Stimulated activated CD8-positive, alpha-beta memory T cell treated with anti-CD3 and anti-CD28 coated beads, Interleukin-2, amount 100 ng/mL, for 1 hour (primary cell): ENCODE measurements around the gene UFC1.

Source experiments
- DNase-seq, 2 donors: peaks; one replicate each; pipeline ENCODE4 v3.0.0-alpha.2; 2020; ENCODE audit warnings: low read depth in 2 of 2

UFC1 gene

DNA sequence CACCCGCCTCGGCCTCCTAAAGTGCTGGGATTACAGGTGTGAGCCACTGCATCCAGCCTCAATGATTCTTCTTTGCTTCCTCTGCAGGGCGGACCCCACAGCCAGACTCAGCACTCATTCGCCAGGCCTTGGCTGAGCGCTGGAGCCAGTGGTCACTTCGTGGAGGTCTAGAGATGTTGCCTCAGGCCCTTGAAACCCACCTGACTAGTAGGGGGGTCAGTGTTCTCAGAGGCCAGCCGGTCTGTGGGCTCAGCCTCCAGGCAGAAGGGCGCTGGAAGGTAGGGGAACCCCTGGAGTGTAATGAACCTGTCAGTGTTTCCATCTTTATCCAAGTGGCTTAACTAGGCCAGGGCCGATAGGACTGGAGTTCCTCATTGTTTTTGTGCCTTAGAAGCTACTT is 15.1 kb downstream of the UFC1 start:
- DNase-seq: no peak

DNA sequence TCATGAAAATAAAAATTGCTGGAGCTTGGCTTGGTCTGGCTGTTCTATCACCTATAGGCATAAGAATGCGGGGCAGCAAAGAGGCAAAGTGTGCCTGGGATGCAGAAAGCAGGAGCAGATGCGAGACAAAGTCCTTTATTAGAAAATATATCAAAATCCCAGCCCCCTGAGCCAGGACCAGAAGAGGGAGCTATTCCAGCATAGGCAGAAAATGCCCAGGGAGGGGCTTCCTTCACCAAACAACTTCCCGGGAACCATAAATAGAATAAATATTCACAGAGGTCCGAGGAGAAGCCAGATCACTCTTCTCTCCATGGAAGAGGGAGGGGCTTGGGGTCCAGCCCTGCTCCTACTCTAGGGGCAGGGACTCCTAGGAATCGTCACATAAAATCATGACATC is 17.4 kb downstream of the UFC1 start:
- no peak for DNase-seq

DNA sequence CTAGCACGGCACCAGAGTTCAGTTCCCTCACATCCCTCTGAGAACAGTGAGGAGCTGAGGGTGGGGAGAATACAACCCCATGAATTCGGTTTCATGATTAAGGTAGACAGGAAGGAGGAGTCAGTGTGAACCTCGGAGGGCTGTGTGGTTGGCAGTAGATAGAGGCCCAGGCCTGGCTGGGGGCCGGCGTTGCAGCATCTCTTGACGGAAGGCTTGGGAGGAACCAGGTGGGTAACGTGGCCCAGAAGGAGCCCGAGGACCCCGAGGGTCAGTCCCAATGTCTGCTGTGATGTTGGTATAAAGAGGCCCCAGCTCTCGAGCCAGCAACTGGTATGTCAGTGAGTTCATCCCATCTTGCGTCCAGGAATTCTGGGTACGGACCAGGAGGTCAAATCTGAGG is 17.9 kb downstream of the UFC1 start:
- DNase-seq: no peak

DNA sequence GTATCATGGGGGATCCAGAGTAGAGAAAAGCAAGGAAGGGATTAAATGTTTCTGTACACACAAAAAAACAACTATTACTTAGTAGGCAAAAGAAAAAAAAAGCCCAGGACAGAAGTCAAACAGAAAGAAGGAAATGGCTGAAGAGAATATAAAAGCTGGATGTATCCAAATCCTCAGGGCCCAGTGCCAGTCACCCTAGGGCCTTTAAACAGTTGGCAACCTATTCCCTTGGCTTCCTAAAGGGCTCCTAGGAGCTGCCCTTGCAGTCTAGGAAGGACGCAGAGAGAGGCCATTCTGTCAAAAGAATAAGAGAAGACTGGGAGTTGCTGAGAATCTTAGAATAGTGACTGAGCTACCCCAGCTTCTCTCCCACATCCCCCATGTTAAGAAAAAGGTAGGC is 18.6 kb downstream of the UFC1 start:
- DNase-seq: no peak

DNA sequence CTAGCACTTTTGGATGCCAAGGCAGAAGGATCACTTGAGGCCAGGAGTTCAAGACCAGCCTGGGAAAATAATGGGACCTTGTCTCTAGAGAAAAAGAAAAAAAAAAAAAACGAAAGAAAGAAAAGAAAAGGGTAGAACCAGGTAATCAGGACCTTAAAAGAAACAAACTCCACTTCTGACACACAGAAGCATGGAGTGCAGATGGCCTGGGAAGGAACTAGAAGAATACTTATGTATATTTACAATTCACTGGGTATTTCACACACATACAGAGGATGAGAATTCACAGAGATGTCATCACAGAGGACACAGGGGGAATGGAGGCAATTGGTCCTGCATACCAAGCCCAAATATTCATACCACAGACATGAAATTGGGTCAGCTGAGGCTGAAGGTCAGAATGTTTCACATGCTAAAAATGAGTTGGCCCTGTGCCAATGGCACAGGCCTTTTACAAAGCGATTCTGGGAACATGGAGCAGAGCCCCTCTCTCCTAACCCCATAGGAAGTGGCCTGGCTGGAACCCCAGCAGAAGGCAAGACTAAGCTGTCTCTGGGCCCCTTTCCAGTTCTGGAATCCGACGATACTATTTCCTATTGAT is 19.1 kb downstream of the UFC1 start:
- DNase-seq: no peak

DNA sequence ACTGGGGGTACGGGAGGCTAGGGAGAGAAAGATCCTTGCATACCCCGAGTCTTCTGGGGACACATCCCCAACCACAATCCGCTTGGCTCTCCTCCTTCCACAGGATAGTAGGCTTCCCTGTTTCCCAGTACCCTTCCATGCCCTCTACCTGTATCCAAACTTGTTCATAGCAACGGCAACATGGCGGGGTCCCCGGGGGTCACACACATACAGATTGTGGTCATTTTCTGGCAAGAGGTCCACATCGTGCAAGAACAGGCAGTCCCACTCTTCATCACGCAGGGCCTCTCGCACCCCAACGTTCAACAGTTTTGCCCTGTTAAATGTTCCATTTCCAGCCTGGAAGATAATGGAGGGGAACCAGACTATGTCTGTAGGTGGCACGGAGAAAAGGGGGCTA is 19.9 kb downstream of the UFC1 start:
- DNase-seq: no peak

DNA sequence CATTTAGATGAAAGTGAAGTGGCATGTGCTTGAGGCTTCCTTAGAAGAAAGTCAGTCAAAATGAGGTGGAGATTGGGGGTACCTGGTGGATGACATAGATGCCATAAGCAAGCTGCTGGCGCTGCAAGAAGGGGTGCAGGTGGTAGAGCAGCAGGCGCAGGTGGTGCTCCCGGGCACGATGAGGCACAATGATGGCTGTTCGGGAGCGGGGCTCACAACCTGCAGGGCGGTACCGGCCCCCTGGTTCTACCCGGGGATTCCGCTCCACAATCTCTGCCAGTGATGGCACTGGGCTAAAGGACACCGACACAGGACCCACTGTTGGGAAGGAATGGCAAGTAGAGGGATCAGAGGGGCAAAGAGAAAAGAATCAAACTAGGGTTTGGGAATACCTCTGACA is 21.1 kb downstream of the UFC1 start:
- DNase-seq: no peak

DNA sequence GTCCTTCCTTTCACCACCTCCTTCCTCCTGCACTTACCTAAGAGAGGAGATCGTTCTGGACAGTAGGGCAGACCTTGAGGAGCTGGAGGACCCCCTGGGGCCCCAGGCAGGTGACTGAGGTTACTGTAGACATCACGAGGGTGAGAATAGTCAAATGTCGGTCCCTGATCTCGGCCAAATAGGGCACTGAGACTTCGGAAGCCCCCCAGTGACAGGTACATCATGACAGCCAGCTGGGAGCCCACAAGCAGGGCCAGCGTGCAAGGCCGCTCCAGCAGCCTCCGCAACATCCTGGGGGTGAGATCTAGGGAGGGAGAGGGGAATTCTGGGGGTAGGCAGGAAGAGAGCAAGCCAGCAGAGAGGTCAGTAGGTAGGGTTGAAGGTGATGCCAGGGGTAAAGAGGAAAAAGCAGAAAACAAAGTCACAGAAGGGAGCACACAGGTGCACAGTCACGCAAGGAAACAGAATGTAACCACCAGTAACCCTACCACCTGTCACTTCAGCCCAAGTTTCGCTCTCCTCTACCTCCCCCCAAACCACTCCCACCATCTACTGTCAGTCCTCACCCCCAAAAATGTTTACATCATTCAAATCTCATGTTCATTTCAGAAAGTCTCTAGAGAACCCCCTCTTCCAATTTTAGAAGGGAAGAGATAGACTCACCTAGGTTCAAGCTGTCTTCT is 22.1 kb downstream of the UFC1 start:
- DNase-seq: no peak

DNA sequence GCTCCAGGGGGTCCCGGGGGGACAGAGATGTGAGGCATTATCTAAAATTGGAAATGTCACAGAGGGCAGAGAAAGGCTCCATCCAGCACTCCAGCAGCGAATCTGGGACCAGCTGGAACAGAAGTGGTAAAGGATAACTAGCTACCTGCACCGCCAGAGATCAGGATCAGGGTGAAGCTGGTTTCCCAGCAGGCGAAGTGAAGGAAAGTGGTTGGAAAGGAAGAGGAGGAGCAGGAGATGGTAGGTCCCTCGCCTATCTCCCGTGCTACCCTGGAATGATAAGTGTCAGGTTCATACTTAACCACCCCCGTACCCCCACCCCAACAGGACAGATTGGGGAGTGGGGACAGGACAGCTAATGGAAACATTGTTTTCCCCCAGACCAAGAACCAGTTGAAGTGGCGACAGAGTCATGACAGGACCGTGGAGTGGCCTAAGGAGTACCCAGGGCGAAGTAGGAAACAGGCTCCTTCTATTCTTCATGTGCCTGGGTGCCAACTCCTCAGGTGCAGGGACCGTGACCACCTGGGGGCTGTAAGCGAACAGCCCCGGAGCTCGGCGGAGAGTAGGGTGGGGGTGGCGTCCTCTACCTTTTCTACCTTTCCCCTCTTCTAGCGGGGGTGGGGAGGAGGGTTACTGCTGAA is 22.8 kb downstream of the UFC1 start:
- DNase-seq: no peak

DNA sequence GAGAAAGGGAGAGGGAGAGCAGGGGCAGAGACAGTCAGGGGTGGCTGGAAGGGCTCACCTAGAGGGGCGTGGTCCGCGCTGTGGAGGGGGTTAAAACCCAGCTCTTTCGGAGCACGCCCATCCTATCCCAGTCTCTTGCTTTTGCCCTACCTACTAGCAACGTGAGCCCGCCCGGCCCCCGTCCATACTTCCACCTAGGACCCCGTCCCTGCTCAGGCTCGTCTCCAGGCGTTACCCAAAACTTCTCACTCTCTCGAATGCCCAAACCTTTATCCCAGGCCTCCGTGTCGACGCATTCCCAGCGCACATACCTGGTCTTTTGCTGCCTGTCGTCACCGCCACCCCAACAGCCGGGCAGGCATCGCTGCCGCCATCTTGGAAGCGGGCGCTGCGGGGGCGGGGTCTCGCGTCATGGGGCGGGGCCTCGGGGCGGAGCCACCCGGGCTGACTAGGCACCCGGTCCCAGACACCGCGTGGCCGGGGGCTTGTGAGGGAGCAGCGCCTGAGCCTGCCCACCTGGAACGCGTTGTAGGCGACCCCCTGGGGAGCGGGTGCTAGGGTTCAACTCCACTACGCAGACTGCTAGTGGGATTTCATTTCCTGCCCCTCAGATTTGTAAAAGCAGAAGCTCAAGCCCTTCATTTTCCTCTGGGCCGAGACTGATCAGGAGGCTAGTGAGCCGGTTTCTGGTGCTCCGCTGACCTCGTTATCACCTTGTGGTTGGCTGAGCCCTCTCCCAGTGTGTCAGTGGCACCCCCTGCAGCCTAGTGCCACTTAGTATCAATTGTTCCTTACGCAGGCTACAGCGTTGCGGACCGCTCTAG is 23.5 kb downstream of the UFC1 start, which contains the start of gene B4GALT3:
TSS of gene B4GALT3 (minus strand) at position 396 of the 824 bp plus-strand sequence. CDS start 1,447 bp downstream, outside the sequence.
- peak; percentile 90 to 92 for DNase-seq

DNA sequence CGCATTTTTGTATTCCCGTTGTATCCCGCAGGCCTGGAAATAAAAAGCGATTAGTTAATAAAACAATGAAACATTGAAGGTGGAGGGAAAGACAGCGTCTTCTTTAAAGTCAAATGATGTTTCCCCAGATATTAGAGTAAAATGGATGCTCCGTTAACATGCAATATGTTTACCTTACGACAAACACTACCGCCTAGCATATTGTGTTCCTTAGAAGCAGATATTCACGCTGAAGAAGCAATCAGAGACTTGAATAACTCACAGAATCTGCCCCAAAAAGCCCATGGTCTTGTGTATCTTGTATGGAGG is 24.1 kb downstream of the UFC1 start:
- DNase-seq: no peak

DNA sequence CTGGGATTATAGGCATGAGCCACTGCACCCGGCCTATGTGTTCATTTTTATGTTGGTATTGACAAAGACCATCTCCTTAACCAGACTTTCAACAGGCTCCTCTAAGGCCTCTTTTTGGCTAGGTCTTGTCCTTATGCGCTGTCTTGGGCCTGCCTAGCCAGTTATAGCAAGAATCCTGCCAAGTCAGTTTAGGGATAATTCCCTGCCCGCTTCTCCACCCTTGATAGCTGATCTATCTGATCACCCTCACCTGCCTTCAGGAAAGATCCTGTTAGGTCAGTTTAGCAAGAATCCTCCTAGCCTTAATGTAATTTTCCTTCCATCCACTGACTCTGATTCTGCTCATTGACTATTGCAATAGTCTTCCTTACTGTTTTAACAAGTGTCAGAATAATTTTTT is 25.9 kb downstream of the UFC1 start:
- no peak for DNase-seq

DNA sequence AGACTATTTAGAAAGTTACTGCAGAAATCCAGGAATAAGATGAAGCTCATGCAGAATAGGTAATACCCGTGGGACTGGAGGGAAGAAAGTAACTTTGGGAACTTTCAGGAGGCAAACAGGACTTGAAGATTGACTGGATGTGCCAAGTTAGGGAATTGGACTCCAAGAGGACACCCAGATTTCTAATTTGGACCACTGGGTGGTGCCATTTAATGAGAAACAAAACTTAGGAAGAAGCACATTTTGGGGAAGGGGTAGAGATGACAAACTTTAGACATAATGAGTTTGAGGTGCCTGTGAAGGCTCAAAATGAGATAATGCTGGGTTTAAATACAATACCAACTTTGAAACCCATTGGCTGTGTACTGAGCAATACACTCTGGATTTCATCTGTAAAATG is 26.9 kb downstream of the UFC1 start:
- no peak for DNase-seq

DNA sequence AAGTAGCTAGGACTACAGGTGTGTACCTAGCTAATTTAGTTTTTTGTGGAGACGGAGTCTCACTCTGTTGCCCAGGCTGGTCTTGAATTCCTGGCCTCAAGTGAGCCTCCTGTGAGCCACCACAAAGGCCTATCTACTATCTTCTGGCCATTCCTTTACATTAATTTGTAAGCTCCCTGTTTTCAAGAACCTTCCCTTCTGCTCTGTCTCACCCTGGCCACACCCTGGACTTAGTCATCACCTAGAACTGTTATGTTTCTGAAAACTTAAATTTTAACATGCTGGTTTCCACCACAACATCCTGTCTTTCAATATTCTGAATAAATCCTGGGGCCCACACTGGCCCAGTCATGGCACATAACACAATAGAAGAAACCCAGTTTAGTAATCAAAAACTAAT is 28.4 kb downstream of the UFC1 start:
- peak in 1 of 2 donors; percentile 30 for DNase-seq

DNA sequence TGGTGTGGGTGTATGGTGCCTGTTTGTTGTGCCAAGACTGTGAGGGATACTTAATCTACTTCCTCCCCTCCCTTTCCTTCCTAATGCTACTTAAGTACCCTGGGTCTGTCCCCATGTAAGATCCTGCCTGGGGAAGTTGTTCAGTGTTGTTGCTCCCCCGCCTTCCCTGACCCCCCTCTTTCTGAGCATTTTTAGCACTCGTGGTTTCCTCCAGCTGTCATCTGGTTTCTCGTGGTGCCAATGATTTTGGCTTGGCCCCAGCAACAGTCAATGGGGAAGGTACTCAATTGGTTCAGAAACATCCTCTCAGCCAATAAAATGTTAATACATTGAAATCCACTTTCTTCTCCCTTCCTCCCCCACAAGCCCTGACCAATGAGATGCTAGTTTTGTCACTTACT is 31.5 kb downstream of the UFC1 start:
- peak; percentile 44 to 55 for DNase-seq

DNA sequence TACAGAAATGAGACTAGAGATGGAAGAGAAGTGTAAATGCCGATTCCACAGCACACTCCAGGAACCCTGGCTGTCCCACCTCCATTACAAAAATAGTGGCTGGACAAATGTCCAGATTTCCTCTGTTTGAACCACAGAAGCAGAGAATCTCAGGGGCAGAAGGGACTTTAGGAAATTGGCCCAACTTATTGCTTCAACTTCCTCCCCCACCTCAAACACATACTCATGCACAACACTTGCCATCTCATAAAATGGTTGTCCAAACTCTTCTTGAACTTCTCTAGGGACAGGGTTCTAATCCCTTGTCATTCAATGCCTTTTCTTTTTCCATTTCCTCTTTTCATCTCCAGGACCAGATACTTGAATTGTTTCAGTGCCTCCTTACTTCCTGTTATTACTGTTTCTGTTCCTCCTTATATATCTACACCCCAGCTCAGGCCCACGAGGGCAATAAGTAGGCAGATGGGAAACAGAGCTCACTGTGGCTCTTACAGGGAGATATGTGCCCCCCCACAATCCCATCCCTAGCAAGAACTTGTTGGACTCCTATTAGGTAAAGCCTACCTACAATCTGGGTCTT is 32.0 kb downstream of the UFC1 start:
- no peak for DNase-seq

DNA sequence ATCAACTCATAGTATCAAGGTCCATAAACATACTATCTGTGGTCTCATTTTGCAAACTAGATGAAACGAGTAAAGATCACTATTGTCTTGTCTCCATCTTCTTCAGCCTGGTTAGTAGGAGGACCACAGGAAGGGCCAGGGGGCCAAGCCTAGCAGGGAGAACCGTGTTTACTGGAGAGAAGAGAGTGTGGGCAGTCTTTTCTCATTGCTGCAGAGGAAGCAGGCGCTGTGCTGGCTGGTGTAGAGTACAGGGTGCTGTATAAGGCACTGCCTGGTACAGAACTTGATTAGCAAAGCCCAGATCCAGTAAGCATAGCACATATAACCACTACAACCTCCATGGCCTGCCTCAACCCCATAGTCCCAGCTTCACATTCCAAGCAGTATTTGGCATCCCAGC is 33.5 kb downstream of the UFC1 start:
- DNase-seq: no peak

DNA sequence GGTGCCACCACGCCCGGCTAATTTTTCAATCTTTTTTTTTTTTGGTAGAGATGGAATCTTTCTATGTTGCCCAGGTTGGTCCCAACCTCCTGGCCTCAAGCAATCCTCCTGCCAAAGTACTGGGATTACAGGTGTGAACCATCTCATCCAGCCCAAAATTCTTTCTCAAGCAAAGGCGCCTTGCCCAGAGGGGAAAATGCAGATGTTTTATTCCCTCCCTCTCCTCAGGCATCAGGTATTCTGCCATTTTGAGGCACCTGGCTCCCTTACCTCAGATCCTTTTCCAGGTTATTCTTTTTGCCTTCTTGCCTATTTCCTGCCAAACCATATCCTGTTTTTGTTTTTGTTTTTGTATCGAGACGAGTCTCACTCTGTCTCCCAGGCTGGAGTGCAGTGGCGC is 34.6 kb downstream of the UFC1 start:
- no peak for DNase-seq

DNA sequence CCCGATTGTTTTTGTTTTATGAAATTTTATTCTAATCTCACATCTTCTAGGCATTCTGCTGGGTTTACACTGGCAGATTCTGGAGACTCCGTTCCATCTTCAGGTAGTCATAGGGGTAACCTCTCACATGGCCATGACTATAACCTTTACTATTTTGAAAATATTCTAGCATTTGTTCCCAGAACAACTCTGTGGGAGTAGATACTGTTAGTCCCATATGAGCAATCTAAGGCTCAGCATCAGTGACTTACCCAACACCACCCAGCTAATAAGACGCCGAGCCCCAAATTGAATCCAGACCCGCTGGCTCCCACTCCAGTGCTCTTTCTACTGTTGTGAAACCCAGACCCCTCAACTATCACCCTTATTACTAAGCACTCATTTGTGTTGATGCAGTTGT is 35.3 kb downstream of the UFC1 start:
- no peak for DNase-seq

DNA sequence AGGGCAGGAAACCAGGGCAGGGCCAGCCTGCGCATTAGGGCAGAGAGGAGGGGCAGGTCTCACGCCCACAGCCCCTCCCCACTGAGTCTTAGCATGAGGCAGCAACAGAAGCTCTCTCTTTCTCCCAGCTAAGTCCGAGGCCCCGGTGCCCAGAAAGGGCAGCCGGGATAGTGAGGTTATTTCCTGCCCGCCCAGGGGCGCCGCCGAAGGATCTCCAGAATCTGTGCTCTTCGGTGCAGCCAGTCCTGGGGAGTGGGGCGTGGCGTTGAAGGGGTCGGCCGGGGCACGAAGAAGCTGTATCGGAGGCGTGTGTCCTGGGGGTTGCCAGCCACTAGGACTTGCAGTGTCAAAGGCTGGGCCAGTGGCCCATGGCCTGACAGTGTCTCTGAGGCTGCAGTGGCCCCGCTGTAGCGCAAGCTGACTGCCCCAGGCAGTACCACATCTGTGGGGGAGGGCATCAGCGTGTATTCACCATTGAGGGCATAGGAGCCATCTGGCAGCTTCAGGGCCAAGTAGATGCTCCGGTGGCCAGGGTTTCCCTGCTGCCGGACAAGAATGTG is 37.3 kb downstream of the UFC1 start:
- no peak for DNase-seq

DNA sequence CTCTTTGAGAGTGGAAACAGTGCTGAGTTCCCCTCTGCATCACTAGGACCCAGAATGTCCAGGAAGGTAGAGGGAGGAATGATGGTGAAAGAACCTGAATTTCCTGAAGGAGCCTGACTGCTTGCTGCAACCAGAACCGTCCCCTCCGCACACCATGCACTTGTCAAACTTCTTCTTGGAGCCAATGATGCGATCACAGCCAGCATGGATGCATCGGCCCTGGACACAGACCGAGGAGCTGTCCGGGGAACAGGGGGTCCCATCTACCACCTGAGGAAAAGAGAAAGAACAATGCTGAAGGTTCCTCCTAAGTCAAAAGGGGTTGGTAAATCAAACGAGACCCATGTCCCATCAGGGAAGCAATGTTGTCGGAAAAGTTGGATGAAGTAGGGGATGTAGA is 38.2 kb downstream of the UFC1 start:
- DNase-seq: no peak
